Calu3 (cell line): ENCODE results near the gene GRIN2D. TPM values are rescaled to one million over a fixed set of nuclear protein-coding genes. Genes with fewer than 3 reads are reported as not detected.
A peak's percentile ranks its signal among the peaks of the same experiment; 100 is the strongest.

Experiments
- BruUV-seq: library from RNA; stranded (reverse); fragments of 400-500 nt; replicated peaks from 2 replicates; lab custom pipeline; 2021; lab: Mats Ljungman, UMichigan
- CTCF ChIA-PET: fragments of 300-600 bp; sonication (Branson Sonifier 250); formaldehyde crosslinking; loops from one replicate; lab custom pipeline; 2022; ENCODE audit warnings: antibody characterized with exemption; lab: Charles Lee
- DNase-seq: peaks from one replicate; pipeline ENCODE4 v3.0.0; 2022
- H3K27ac Mint-ChIP-seq: one replicate; pipeline ENCODE4 v1.8.0; 2022; ENCODE audit warnings: mixed read lengths; ENCODE audit not compliant: unreplicated experiment
- H3K27me3 Mint-ChIP-seq: one replicate; pipeline ENCODE4 v1.8.0; 2022; ENCODE audit warnings: mixed read lengths; ENCODE audit not compliant: unreplicated experiment
- H3K36me3 Mint-ChIP-seq: one replicate; pipeline ENCODE4 v1.8.0; 2022; ENCODE audit warnings: mild to moderate bottlenecking, moderate library complexity, mixed read lengths; ENCODE audit not compliant: insufficient read depth, unreplicated experiment
- H3K4me1 Mint-ChIP-seq: one replicate; pipeline ENCODE4 v1.8.0; 2022; ENCODE audit warnings: mild to moderate bottlenecking, low read depth, mixed read lengths; ENCODE audit not compliant: unreplicated experiment
- H3K4me3 Mint-ChIP-seq: one replicate; pipeline ENCODE4 v1.8.0; 2022; ENCODE audit warnings: mild to moderate bottlenecking, low read depth, moderate library complexity, mixed read lengths; ENCODE audit not compliant: unreplicated experiment
- H3K9me3 Mint-ChIP-seq: one replicate; pipeline ENCODE4 v1.8.0; 2022; ENCODE audit warnings: low read depth, mixed read lengths; ENCODE audit not compliant: unreplicated experiment
- CTCF ChIP-seq: fragments of 200-600 bp; IDR thresholded peaks from one replicate; pipeline ENCODE4 v1.8.0; 2022; ENCODE audit warnings: antibody characterized with exemption; ENCODE audit not compliant: unreplicated experiment
- intact Hi-C: fragments of 100-400 bp; cut with micrococcal nuclease; formaldehyde crosslinking; loops from one replicate; pipeline ENCODE4 v1.10.0; 2022; ENCODE audit not compliant: unreplicated experiment
- total RNA-seq: library from RNA; stranded (reverse); gene quantifications from 2 replicates; pipeline ENCODE4 v1.2.3, GENCODE V29; 2022

The GRIN2D gene
- total RNA-seq, 1 experiment from 2014 or later = not detected

GRCh38 chr19:48385461-48386087 is 7.9 kb upstream of the GRIN2D start:
- CTCF ChIA-PET = no interaction called here
- BruUV-seq = no TSS peak
- H3K36me3 Mint-ChIP-seq = peaks cover 73% of the 10 kb centered on the region

GRCh38 chr19:48386981-48387380 is 6.5 kb upstream of the GRIN2D start:
- Mint-ChIP-seq H3K36me3 (peaks cover 74% of the 10 kb centered on the region), H3K4me1 (no peaks in the 10 kb centered on the region), H3K27ac (no peak overlapping the region), H3K4me3 (no peak overlapping the region), H3K9me3 (no peaks in the 10 kb centered on the region), H3K27me3 (peaks cover 7% of the 10 kb centered on the region)
- intact Hi-C loops = no loop called here
- BruUV-seq = no TSS peak
- CTCF ChIA-PET = no interaction called here
- no peak for DNase-seq
- no peak for TF ChIP-seq CTCF

More at GRCh38 chr19:48385461-48386087, 7.9 kb upstream of the GRIN2D start:
- no peaks in the 10 kb centered on the region for H3K4me1 Mint-ChIP-seq
- DNase-seq = no peak
- no peaks in the 10 kb centered on the region for H3K9me3 Mint-ChIP-seq
- no peaks in the 10 kb centered on the region for H3K27me3 Mint-ChIP-seq
- no peak overlapping the region for H3K27ac Mint-ChIP-seq
- intact Hi-C loops = no loop called here
- H3K4me3 Mint-ChIP-seq = no peak overlapping the region
- no peak for TF ChIP-seq CTCF

GRCh38 chr19:48390188-48391099 is 3.0 kb upstream of the GRIN2D start:
- peak; percentile 78 for TF ChIP-seq CTCF
- no peaks in the 10 kb centered on the region for H3K9me3 Mint-ChIP-seq
- BruUV-seq = no TSS peak
- peaks cover 3% of the 10 kb centered on the region for H3K4me1 Mint-ChIP-seq
- H3K27ac Mint-ChIP-seq = peak overlapping the region; percentile 89
- CTCF ChIA-PET = interaction anchor here (0.6 to 2.1 kb wide), 18 partner anchors 12 to 194 kb away, joined by 3 to 27 read pairs (median 5); partner anchors contain the start of genes GRWD1, SYNGR4 and TMEM143
- DNase-seq = peak; percentile 82
- H3K4me3 Mint-ChIP-seq = peak overlapping the region; percentile 82
- peaks cover 60% of the 10 kb centered on the region for H3K36me3 Mint-ChIP-seq
- H3K27me3 Mint-ChIP-seq = peaks cover 42% of the 10 kb centered on the region
- intact Hi-C loops = loop anchor here (1.0 kb wide), 1 partner anchor 55 kb away; the partner anchor contains the start of gene GRWD1
